VCaP (cell line): ENCODE measurements around the gene CREBBP.

Source experiments
- H3K27ac ChIP-seq: fragments of 450-650 bp; 2 replicates; pipeline ENCODE4 v1.5.1; 2017
- TF ChIP-seq, protein P1 (sequence below): fragments of 450-650 bp; conservative IDR thresholded peaks from 2 replicates; pipeline ENCODE4 v1.5.1; 2017; ENCODE audit warnings: mild to moderate bottlenecking, moderate library complexity

Gene CREBBP

DNA sequence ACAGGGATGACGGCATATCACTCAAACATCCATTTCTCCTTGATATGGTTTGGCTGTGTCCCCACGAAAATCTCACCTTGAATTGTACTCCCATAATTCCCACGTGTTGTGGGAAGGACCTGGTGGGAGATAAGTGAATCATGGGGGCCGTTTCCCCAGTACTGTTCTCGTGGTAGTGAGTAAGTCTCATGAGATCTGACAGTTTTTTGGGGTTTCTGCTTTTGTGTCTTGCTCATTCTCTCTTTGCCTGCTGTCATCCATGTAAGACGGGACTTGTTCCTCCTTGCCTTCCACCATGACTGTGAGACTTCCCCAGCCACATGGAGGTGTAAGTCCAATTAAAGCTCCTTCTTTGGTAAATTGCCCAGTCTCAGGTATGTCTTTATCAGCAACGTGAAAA is 193.5 kb downstream of the CREBBP start:
- H3K27ac ChIP-seq, result no peak overlapping the region
- TF ChIP-seq, protein P1, sequence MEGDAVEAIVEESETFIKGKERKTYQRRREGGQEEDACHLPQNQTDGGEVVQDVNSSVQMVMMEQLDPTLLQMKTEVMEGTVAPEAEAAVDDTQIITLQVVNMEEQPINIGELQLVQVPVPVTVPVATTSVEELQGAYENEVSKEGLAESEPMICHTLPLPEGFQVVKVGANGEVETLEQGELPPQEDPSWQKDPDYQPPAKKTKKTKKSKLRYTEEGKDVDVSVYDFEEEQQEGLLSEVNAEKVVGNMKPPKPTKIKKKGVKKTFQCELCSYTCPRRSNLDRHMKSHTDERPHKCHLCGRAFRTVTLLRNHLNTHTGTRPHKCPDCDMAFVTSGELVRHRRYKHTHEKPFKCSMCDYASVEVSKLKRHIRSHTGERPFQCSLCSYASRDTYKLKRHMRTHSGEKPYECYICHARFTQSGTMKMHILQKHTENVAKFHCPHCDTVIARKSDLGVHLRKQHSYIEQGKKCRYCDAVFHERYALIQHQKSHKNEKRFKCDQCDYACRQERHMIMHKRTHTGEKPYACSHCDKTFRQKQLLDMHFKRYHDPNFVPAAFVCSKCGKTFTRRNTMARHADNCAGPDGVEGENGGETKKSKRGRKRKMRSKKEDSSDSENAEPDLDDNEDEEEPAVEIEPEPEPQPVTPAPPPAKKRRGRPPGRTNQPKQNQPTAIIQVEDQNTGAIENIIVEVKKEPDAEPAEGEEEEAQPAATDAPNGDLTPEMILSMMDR, result no peak

DNA sequence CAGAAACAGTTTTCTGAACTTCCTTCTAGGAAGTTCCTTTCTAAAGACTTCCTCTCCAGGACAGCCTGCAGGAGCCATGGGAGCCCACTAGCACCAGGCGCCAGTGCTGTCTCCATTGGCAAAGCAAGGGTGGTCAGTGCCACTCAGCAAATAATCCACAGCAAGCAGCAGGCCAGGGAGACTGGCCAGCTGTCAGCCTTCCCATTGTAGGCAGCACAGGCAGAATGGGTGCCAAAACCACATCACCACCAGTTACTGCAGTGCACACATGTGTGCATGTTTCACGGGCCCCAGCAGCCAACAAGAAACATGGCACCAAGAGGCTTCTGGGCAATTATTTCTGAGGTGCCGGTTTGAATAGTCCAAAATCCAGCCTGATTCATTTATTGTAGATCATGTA is 199.3 kb downstream of the CREBBP start:
- H3K27ac ChIP-seq, result no peak overlapping the region
- TF ChIP-seq, protein P1, result no peak

DNA sequence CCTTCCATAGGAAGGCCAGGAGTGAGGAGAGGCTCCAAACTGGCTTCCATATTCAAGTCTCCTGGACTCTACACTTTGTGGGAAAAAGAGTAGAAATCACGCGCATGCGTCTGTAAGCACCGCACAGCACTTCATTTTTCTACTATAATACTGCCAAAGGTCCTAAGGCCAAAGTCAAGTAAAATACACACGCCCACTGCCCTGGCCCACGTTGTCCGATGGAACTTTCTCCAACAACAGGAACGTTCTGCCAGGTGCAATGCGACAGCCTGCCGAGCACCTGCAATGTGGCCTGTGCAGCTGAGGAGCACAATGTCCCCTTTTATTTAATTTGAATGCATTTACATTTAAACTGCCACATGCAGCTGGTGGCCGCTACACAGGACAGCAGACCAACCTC is 202.5 kb downstream of the CREBBP start:
- TF ChIP-seq, protein P1, result no peak
- H3K27ac ChIP-seq, result no peak overlapping the region

DNA sequence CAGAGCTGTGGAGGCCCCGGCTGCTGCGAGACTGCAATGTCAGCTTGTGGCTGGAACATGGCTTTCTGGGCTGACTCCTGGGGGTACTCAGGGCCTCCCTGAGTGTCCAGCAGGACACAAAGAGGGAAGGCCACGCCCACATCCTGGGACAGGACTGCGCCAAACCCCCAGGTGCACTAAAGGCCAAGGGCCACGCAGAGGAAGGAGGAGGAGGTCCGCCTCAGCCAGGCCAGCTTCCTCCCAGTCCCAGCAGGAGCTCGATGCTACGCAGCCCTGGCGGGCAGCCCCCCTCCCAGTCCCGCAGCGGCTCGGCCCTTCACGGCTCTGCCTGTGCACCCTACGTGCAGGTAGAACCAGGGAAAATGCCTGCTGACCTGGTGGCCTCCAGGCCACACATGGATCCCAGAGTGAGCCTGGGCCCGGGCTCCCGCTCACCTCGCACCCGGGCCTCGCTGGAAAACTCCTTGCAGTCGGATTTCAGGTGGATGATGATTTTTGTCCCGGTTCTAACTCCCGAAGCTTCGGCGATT is 204.8 kb downstream of the CREBBP start:
- TF ChIP-seq, protein P1, result no peak
- no peak overlapping the region for H3K27ac ChIP-seq
